SH-SY5Y (cell line): Measurements from ENCODE around the gene BRAT1.

Experiments used
- GATA2 ChIP-seq: IDR thresholded peaks from 2 replicates; pipeline ENCODE4 v1.6.1; 2011; ENCODE audit warnings: mild to moderate bottlenecking, low read depth, low read length
- GATA3 ChIP-seq: IDR thresholded peaks from 2 replicates; pipeline ENCODE4 v1.6.1; 2011; ENCODE audit warnings: low read depth, mild to moderate bottlenecking, low read length, moderate library complexity

GRCh38 chr7:2595258-2595860 lies 40.0 kb upstream of the BRAT1 start:
- TF ChIP-seq GATA2: no peak
- TF ChIP-seq GATA3: no peak
